Stomach (tissue), 9 donors: ENCODE measurements around the gene GTF2A1L. TPM values are rescaled to one million over a fixed set of nuclear protein-coding genes. Genes with fewer than 3 reads are reported as not detected.

Experiments used
- DNase-seq, 2 donors: peaks; one replicate each; pipeline versions ENCODE4 v3.0.0 to v3.0.0-alpha.2; 2013 to 2019
- H3K27ac ChIP-seq, 5 donors: fragments of 200-600 bp in 4 of 5; sonication (generic) in 4 of 5; one replicate each; pipeline ENCODE4 v1.5.1; 2013 to 2019; ENCODE audit warnings: mild to moderate bottlenecking in 1 of 5, moderate library complexity in 1 of 5
- H3K27me3 ChIP-seq, 3 donors: fragments of 200-600 bp; sonication (generic); one replicate each; pipeline ENCODE4 v1.5.1; 2017 to 2019; ENCODE audit warnings: mixed run types in 1 of 3
- H3K36me3 ChIP-seq, 4 donors: fragments of 200-600 bp; sonication (generic); 1 replicate in 3 of 4; 2 replicates in 1 of 4; pipeline ENCODE4 v1.5.1; 2016 to 2019
- H3K4me1 ChIP-seq, 4 donors: fragments of 200-600 bp; sonication (generic); one replicate each; pipeline ENCODE4 v1.5.1; 2016 to 2019
- H3K4me3 ChIP-seq, 4 donors: fragments of 200-600 bp; sonication (generic) in 3 of 4; one replicate each; pipeline ENCODE4 v1.5.1; 2016 to 2019; ENCODE audit warnings: mild to moderate bottlenecking in 1 of 4
- H3K9me3 ChIP-seq, 4 donors: fragments of 200-600 bp; sonication (generic); one replicate each; pipeline ENCODE4 v1.5.1; 2016 to 2019
- CTCF ChIP-seq, 7 experiments: fragments of 450-650 bp in 4 of 7; fragments of 200-600 bp in 3 of 7; sonication (generic) in 3 of 7; IDR thresholded peaks; one replicate each; pipeline ENCODE4 v1.5.1; 2016 to 2019; ENCODE audit warnings: antibody characterized with exemption in 7 of 7, control low read depth in 2 of 7, mild to moderate bottlenecking in 1 of 7
- EP300 ChIP-seq: sonication (generic); formaldehyde crosslinking; IDR thresholded peaks from one replicate; pipeline ENCODE4 v1.6.1; 2017; ENCODE audit warnings: antibody characterized with exemption
- POLR2A ChIP-seq, 4 donors: fragments of 450-650 bp; IDR thresholded peaks; one replicate each; pipeline ENCODE4 v1.6.1; 2016; ENCODE audit warnings: antibody characterized with exemption in 4 of 4, control low read depth in 2 of 4, mild to moderate bottlenecking in 1 of 4, moderate library complexity in 1 of 4
- POLR2AphosphoS5 ChIP-seq, 3 donors: sonication (generic); formaldehyde crosslinking; IDR thresholded peaks; one replicate each; pipeline ENCODE4 v1.6.1; 2016; ENCODE audit warnings: antibody characterized with exemption in 3 of 3
- WGBS, 5 donors: extraction: QIAGEN DNeasy Blood & Tissue Kit in 3 of 5; methylation state at CpG; one replicate each; pipeline versions ENCODE4 v1.1.5 to v1.1.7; 2013 to 2018; 5-methylcytosine and 5-hydroxymethylcytosine counted together
- intact Hi-C: fragments of 100-400 bp; cut with DNase I; formaldehyde crosslinking; loops from one replicate; pipeline ENCODE4 v1.15.1; 2023; ENCODE audit warnings: low total_unique reads
- polyA plus RNA-seq, 3 donors: library from polyadenylated mRNA; stranded (reverse); fragments of 200-250 nt; gene quantifications; one replicate each; pipeline ENCODE4 v1.2.3, GENCODE V29; 2013
- total RNA-seq, 5 donors: library from RNA; depleted of rRNA; stranded (reverse); fragments of >200 nt; gene quantifications; one replicate each; pipeline versions ENCODE4 v1.1.0 to v1.2.3, GENCODE V29; 2014 to 2016
- donor health status: healthy with polysubstance abuse.
- donor health status: Bipolar disorder and iron deficiency.
- donor health status: healthy.

GTF2A1L gene
- total and polyA plus RNA-seq, 8 donors = 1.8 to 306 (median 5.7) TPM; not detected in 2

GRCh38 chr2:48586433-48586832, 31.2 kb upstream of the GTF2A1L start:
- Histone ChIP-seq H3K36me3 (peaks cover 0 to 8% (median 2%) of the 10 kb centered on the region in 4 donors), H3K27me3 (no peaks in the 10 kb centered on the region), H3K4me3 (no peak overlapping the region), H3K27ac (no peak overlapping the region), H3K9me3 (no peaks in the 10 kb centered on the region), H3K4me1 (peaks cover 0 to 17% (median 5%) of the 10 kb centered on the region in 4 donors)
- intact Hi-C loops = no loop called here
- 47 to 63% (median 54%) methylated on average over 4 of the region's 4 CpGs for WGBS, 5 donors
- TF ChIP-seq POLR2A (IDR thresholded peaks at IDR 0.05) (no peak), EP300 (no peak), POLR2AphosphoS5 (IDR thresholded peaks at IDR 0.05) (no peak), CTCF (IDR thresholded peaks at IDR 0.05) (no peak)
- DNase-seq = no peak

GRCh38 chr2:48587560-48587959, 30.1 kb upstream of the GTF2A1L start:
- Histone ChIP-seq H3K9me3 (no peaks in the 10 kb centered on the region), H3K4me1 (peaks cover 0 to 17% (median 5%) of the 10 kb centered on the region in 4 donors), H3K27ac (no peak overlapping the region), H3K4me3 (no peak overlapping the region), H3K27me3 (no peaks in the 10 kb centered on the region), H3K36me3 (peaks cover 0 to 5% (median under 1%) of the 10 kb centered on the region in 4 donors)
- DNase-seq = no peak
- 74 to 78% (median 76%) methylated on average over 5 of the region's 5 CpGs for WGBS, 5 donors
- intact Hi-C loops = no loop called here
- TF ChIP-seq POLR2A (IDR thresholded peaks at IDR 0.05) = no peak
- no peak for TF ChIP-seq CTCF (IDR thresholded peaks at IDR 0.05)
- no peak for TF ChIP-seq POLR2AphosphoS5 (IDR thresholded peaks at IDR 0.05)
- TF ChIP-seq EP300 = no peak

- no peak for TF ChIP-seq POLR2AphosphoS5 (IDR thresholded peaks at IDR 0.05)
- TF ChIP-seq POLR2A (IDR thresholded peaks at IDR 0.05) = no peak
- TF ChIP-seq CTCF (IDR thresholded peaks at IDR 0.05) = no peak
- no peak for TF ChIP-seq EP300
- peaks cover 0 to 5% (median 5%) of the 10 kb centered on the region in 4 donors for H3K36me3 ChIP-seq
- DNase-seq = no peak
- intact Hi-C loops = no loop called here
- WGBS, 5 donors = 88 to 97% (median 95%) methylated on average over 3 of the region's 3 CpGs
- no peak overlapping the region for H3K4me3 ChIP-seq
- no peaks in the 10 kb centered on the region for H3K27me3 ChIP-seq
- no peak overlapping the region for H3K27ac ChIP-seq
- no peaks in the 10 kb centered on the region for H3K9me3 ChIP-seq
- H3K4me1 ChIP-seq = peaks cover 0 to 17% (median 5%) of the 10 kb centered on the region in 4 donors
These were observed 29.7 kb upstream of the GTF2A1L start for GRCh38 chr2:48587961-48588360.

GRCh38 chr2:48588745-48589144, 28.9 kb upstream of the GTF2A1L start:
- intact Hi-C loops = no loop called here
- H3K9me3 ChIP-seq = no peaks in the 10 kb centered on the region
- H3K27me3 ChIP-seq = no peaks in the 10 kb centered on the region
- peaks cover 0 to 18% (median 5%) of the 10 kb centered on the region in 4 donors for H3K4me1 ChIP-seq
- 55 to 77% (median 75%) methylated on average over 1 of the region's 1 CpG for WGBS, 5 donors
- TF ChIP-seq CTCF (IDR thresholded peaks at IDR 0.05) = no peak
- TF ChIP-seq POLR2A (IDR thresholded peaks at IDR 0.05) = no peak
- TF ChIP-seq EP300 = no peak
- TF ChIP-seq POLR2AphosphoS5 (IDR thresholded peaks at IDR 0.05) = no peak
- no peak overlapping the region for H3K27ac ChIP-seq
- no peak overlapping the region for H3K4me3 ChIP-seq
- H3K36me3 ChIP-seq = peaks cover 0 to 9% (median 6%) of the 10 kb centered on the region in 4 donors
- no peak for DNase-seq
